Measurements from ENCODE around the gene PLEKHB2. TPM values are rescaled to one million over a fixed set of nuclear protein-coding genes. Genes with fewer than 3 reads are reported as not detected.
A peak's percentile ranks its signal among the peaks of the same experiment; 100 is the strongest.

Gene PLEKHB2
- total RNA-seq, 1 donor from 2014 or later, result 43.4 TPM

DNA sequence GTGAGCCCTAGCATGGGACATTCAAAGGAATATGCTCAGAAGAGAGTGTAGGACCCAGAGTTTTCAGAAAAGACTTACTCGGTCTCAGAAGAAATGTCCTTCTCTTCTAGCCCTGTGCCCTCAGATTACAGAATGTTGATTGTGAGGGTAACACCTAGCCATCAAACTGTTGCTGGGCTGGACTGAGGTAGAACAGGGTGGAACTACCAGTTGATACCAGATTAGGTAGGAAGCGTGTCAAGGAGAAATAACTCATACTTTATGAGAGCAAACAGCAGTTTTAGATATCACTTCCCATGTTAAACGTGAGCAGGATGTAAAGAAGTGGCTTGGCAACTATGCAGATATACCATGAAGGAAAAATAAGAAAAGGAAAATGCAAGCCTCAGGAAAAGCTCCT is 22.8 kb downstream of the PLEKHB2 start:
- peak overlapping the region; percentile 30 for H3K27ac Mint-ChIP-seq
- no peaks in the 10 kb centered on the region for H3K27me3 Mint-ChIP-seq
- H3K9me3 Mint-ChIP-seq, result no peaks in the 10 kb centered on the region
- peaks cover 18% of the 10 kb centered on the region for H3K4me1 Mint-ChIP-seq (ENCODE audit: unreplicated experiment)
- H3K4me3 Mint-ChIP-seq, result no peak overlapping the region
- TF ChIP-seq, protein P1, sequence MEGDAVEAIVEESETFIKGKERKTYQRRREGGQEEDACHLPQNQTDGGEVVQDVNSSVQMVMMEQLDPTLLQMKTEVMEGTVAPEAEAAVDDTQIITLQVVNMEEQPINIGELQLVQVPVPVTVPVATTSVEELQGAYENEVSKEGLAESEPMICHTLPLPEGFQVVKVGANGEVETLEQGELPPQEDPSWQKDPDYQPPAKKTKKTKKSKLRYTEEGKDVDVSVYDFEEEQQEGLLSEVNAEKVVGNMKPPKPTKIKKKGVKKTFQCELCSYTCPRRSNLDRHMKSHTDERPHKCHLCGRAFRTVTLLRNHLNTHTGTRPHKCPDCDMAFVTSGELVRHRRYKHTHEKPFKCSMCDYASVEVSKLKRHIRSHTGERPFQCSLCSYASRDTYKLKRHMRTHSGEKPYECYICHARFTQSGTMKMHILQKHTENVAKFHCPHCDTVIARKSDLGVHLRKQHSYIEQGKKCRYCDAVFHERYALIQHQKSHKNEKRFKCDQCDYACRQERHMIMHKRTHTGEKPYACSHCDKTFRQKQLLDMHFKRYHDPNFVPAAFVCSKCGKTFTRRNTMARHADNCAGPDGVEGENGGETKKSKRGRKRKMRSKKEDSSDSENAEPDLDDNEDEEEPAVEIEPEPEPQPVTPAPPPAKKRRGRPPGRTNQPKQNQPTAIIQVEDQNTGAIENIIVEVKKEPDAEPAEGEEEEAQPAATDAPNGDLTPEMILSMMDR (conservative IDR thresholded peaks at IDR 0.05), result no peak
- peaks cover 51% of the 10 kb centered on the region for H3K36me3 Mint-ChIP-seq
- DNase-seq (ENCODE audit: extremely low spot score, unreplicated experiment), result no peak

DNA sequence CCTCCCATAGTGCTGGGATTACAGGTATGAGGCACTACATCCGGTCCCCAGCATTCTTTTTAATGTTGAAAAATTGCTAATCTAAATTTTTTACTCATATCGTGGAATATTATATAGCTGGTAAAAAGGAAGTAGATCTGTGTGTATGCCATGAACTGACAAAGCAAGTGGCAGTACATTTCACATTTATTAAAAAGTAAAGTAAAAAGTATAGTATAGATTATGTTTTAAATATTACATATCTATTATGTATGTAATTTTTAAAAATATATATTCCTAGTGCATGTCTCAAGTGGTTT is 25.1 kb downstream of the PLEKHB2 start:
- Mint-ChIP-seq H3K27me3 (no peaks in the 10 kb centered on the region), H3K4me3 (no peak overlapping the region), H3K27ac (peak overlapping the region; percentile 92), H3K9me3 (no peaks in the 10 kb centered on the region), H3K36me3 (peaks cover 52% of the 10 kb centered on the region), H3K4me1 (ENCODE audit: unreplicated experiment) (peaks cover 7% of the 10 kb centered on the region)
- TF ChIP-seq, protein P1 (conservative IDR thresholded peaks at IDR 0.05), result no peak
- DNase-seq (ENCODE audit: extremely low spot score, unreplicated experiment), result no peak

DNA sequence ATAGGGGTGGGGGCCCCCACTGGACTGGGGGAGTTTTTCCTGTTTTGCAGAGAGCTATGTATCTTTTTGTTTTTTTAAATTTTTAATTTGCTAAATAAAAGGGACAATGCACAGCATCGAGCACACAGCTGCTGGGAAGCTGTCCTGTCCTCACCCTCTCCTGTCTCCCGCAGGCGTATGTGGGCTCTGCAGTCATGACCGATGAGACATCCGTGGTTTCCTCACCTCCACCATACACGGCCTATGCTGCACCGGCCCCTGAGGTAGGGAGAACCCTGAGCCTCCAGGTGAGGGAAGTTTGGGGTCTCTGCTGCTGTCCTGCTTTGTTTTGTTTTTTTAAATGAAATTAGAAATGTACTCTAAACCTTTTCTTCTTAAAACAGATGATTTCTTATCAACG is 27.6 kb downstream of the PLEKHB2 start:
- TF ChIP-seq, protein P1 (conservative IDR thresholded peaks at IDR 0.05), result no peak
- H3K27me3 Mint-ChIP-seq, result no peaks in the 10 kb centered on the region
- H3K4me3 Mint-ChIP-seq, result no peak overlapping the region
- DNase-seq (ENCODE audit: extremely low spot score, unreplicated experiment), result no peak
- no peak overlapping the region for H3K27ac Mint-ChIP-seq
- no peaks in the 10 kb centered on the region for H3K9me3 Mint-ChIP-seq
- H3K36me3 Mint-ChIP-seq, result peaks cover 51% of the 10 kb centered on the region
- H3K4me1 Mint-ChIP-seq (ENCODE audit: unreplicated experiment), result no peaks in the 10 kb centered on the region

DNA sequence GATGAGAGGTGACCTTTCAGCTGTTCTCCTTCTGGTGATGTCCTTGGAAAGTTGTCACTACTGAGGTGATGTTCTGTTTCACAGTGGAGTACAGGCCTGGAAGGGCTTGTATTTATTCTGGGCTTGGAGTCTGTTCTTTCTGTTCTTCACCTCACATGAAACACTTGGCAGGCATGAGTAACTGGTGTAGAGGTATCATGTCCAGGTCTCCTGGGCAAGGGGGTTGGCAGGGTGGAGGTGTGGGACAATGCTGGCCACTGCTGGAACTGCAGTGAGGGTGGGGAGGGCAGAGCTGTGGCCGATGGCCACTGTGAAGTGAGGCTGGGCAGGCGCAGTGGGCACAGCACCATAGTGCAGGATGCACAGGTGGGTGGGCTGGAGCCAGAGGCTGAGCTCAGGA is 35.4 kb downstream of the PLEKHB2 start:
- H3K36me3 Mint-ChIP-seq, result peaks cover 47% of the 10 kb centered on the region
- H3K9me3 Mint-ChIP-seq, result no peaks in the 10 kb centered on the region

DNA sequence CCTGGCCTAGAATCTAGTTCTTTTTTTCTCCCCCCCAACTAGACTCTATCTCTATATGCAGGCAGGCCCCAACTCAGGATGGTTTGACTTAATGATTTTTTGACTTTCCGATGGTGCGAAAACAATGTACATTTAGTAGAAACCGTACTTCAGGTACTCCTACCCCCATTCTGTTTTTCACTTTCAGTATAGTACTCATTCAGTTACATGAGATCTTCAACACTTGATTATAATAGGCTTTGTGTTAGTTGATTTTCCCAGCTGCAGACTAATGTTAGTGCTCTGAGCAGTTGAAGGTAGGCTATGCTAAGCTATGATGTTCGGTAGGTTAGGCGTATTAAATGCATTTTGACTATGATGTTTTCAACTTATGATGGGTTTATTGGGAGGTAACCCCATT is 37.7 kb downstream of the PLEKHB2 start:
- H3K27me3 Mint-ChIP-seq, result no peaks in the 10 kb centered on the region
- H3K27ac Mint-ChIP-seq, result no peak overlapping the region
- H3K9me3 Mint-ChIP-seq, result no peaks in the 10 kb centered on the region
- TF ChIP-seq, protein P1 (conservative IDR thresholded peaks at IDR 0.05), result no peak
- no peaks in the 10 kb centered on the region for H3K4me1 Mint-ChIP-seq (ENCODE audit: unreplicated experiment)
- no peak for DNase-seq (ENCODE audit: extremely low spot score, unreplicated experiment)
- peaks cover 35% of the 10 kb centered on the region for H3K36me3 Mint-ChIP-seq
- no peak overlapping the region for H3K4me3 Mint-ChIP-seq

More for the DNA sequence above, 35.4 kb downstream of the PLEKHB2 start:
- DNase-seq (ENCODE audit: extremely low spot score, unreplicated experiment), result no peak
- TF ChIP-seq, protein P1 (conservative IDR thresholded peaks at IDR 0.05), result no peak
- H3K4me3 Mint-ChIP-seq, result no peak overlapping the region
- H3K4me1 Mint-ChIP-seq (ENCODE audit: unreplicated experiment), result no peaks in the 10 kb centered on the region
- H3K27me3 Mint-ChIP-seq, result no peaks in the 10 kb centered on the region
- H3K27ac Mint-ChIP-seq, result no peak overlapping the region

DNA sequence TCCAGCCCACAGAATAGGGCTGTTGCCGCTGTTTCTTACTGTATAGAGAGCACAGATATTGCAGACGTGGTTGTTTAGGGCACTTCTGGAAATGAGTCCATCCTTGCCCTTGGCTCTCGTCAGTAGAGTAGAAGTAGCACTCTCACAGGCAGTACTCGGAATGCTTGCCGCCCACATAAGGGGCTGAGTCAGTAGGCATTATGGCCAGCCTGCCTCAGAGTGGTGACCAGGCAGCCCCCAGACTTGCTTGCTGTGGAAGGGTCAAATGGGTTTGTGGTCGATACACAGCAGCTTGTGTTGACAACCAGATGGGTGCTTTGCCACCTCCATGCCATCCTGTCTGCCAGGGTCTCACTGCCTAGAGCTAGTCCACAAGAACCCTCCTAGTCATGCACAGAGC is 38.7 kb downstream of the PLEKHB2 start:
- no peaks in the 10 kb centered on the region for H3K4me1 Mint-ChIP-seq (ENCODE audit: unreplicated experiment)
- H3K9me3 Mint-ChIP-seq, result no peaks in the 10 kb centered on the region
- H3K27me3 Mint-ChIP-seq, result no peaks in the 10 kb centered on the region
- no peak for DNase-seq (ENCODE audit: extremely low spot score, unreplicated experiment)
- peaks cover 35% of the 10 kb centered on the region for H3K36me3 Mint-ChIP-seq
- H3K4me3 Mint-ChIP-seq, result no peak overlapping the region
- TF ChIP-seq, protein P1 (conservative IDR thresholded peaks at IDR 0.05), result no peak
- no peak overlapping the region for H3K27ac Mint-ChIP-seq

All from type B pancreatic cell (in vitro differentiated cells).